ENCODE measurements around the gene CD4.

CD4 gene

DNA sequence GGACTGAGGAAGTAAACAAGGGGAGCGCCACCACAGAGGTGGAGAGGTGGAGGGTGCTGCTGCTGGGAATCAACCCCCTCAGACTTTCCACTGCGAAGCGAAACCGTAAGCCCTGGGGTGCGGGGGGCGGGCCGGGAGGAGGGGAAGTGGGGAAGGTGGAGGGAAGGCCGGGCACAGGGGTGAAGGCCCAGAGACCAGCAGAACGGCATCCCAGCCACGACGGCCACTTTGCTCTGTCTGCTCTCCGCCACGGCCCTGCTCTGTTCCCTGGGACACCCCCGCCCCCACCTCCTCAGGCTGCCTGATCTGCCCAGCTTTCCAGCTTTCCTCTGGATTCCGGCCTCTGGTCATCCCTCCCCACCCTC lies 17.0 kb upstream of the CD4 start, which contains the start of gene LAG3:
Gene LAG3 (plus strand): TSS at position 190 of the 365 bp plus-strand sequence. CDS start 333 bp downstream, outside the sequence.
- TF ChIP-seq POLR2A (IDR thresholded peaks at IDR 0.05; ENCODE audit: low read depth, low read length): no peak
- TF ChIP-seq POLR2AphosphoS5 (IDR thresholded peaks at IDR 0.05; ENCODE audit: low read depth, low read length): no peak
- no peak for TF ChIP-seq TAF1 (IDR thresholded peaks at IDR 0.05; ENCODE audit: borderline replicate concordance, low read depth, low read length)
- FAIRE-seq (peak; percentile 48), DNase-seq (ENCODE audit: insufficient read length) (no peak)

DNA sequence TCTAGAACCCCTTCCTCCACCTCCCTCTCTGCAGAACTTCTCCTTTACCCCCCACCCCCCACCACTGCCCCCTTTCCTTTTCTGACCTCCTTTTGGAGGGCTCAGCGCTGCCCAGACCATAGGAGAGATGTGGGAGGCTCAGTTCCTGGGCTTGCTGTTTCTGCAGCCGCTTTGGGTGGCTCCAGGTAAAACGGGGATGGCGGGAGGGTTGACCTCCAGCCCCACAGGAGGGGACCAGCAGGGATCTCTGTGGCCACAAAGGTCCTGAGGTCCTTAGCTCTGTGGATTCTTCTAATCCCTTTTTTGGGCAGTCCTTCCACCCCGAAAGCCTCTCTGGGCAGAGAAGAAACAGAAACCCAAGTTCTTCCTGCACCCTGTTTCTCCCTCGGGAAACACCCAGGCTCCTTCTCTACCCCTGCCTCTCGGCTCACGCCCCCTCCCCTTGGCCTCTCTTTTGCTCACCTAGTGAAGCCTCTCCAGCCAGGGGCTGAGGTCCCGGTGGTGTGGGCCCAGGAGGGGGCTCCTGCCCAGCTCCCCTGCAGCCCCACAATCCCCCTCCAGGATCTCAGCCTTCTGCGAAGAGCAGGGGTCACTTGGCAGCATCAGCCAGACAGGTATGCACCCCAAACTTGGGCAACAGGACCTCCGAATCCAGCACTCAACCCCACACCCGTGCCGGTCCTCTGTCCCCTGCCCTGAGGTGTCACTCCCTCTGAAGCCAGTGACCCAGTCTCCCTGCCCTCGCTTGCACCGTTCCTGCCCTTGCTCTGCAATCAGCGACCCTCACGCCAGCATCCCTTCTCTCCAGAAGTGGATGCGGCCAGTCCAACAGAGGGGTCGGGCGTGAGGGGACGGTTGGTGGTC lies 16.4 kb upstream of the CD4 start:
- TF ChIP-seq POLR2A (IDR thresholded peaks at IDR 0.05; ENCODE audit: low read depth, low read length): no peak
- no peak for TF ChIP-seq TAF1 (IDR thresholded peaks at IDR 0.05; ENCODE audit: borderline replicate concordance, low read depth, low read length)
- no peak for TF ChIP-seq POLR2AphosphoS5 (IDR thresholded peaks at IDR 0.05; ENCODE audit: low read depth, low read length)
- DNase-seq (ENCODE audit: insufficient read length) (no peak), FAIRE-seq (no peak)

DNA sequence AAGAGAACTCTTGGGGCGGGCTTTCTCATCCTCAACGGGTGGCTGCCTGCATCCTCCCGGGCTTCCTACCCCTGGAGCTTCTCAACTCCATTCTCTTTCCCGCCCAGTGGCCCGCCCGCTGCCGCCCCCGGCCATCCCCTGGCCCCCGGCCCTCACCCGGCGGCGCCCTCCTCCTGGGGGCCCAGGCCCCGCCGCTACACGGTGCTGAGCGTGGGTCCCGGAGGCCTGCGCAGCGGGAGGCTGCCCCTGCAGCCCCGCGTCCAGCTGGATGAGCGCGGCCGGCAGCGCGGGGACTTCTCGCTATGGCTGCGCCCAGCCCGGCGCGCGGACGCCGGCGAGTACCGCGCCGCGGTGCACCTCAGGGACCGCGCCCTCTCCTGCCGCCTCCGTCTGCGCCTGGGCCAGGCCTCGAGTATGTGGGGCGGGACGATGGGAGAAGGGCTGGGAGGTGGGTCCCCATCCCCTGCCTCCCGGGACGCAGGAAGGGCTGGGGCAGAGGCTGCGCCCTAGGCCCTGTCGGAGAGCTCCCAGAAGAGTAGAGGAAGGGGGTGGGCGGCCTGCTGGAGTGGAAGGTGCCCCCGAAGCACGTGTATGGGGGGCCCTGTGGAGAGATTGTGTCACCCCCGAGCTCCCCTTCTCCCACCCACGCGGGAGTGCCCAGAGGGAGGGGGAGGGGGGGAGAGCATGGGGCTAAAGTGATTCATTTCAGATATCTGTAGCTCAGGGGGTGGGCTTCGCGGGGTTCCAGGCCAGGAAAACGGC lies 15.6 kb upstream of the CD4 start:
- DNase-seq (ENCODE audit: insufficient read length): no peak
- TF ChIP-seq POLR2A (IDR thresholded peaks at IDR 0.05; ENCODE audit: low read depth, low read length) (no peak), POLR2AphosphoS5 (IDR thresholded peaks at IDR 0.05; ENCODE audit: low read depth, low read length) (no peak), TAF1 (IDR thresholded peaks at IDR 0.05; ENCODE audit: borderline replicate concordance, low read depth, low read length) (no peak)
- no peak for FAIRE-seq

DNA sequence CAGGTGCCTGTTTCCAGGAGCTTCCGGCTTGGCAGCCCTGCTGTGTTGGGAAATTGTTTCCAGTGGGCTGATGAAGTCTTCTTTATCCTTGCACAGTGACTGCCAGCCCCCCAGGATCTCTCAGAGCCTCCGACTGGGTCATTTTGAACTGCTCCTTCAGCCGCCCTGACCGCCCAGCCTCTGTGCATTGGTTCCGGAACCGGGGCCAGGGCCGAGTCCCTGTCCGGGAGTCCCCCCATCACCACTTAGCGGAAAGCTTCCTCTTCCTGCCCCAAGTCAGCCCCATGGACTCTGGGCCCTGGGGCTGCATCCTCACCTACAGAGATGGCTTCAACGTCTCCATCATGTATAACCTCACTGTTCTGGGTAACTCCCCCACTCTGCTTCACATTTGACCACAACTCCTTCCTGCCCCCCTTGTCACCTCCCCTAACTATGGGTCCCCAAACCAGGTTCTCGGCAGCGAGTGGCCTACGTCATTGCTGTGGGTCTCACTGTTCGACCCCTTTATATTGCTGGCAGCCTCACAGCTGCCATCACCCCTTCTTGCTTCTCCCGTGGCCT lies 14.7 kb upstream of the CD4 start:
- TF ChIP-seq POLR2AphosphoS5 (IDR thresholded peaks at IDR 0.05; ENCODE audit: low read depth, low read length) (no peak), POLR2A (IDR thresholded peaks at IDR 0.05; ENCODE audit: low read depth, low read length) (no peak), TAF1 (IDR thresholded peaks at IDR 0.05; ENCODE audit: borderline replicate concordance, low read depth, low read length) (no peak)
- DNase-seq (ENCODE audit: insufficient read length): no peak
- FAIRE-seq: no peak

DNA sequence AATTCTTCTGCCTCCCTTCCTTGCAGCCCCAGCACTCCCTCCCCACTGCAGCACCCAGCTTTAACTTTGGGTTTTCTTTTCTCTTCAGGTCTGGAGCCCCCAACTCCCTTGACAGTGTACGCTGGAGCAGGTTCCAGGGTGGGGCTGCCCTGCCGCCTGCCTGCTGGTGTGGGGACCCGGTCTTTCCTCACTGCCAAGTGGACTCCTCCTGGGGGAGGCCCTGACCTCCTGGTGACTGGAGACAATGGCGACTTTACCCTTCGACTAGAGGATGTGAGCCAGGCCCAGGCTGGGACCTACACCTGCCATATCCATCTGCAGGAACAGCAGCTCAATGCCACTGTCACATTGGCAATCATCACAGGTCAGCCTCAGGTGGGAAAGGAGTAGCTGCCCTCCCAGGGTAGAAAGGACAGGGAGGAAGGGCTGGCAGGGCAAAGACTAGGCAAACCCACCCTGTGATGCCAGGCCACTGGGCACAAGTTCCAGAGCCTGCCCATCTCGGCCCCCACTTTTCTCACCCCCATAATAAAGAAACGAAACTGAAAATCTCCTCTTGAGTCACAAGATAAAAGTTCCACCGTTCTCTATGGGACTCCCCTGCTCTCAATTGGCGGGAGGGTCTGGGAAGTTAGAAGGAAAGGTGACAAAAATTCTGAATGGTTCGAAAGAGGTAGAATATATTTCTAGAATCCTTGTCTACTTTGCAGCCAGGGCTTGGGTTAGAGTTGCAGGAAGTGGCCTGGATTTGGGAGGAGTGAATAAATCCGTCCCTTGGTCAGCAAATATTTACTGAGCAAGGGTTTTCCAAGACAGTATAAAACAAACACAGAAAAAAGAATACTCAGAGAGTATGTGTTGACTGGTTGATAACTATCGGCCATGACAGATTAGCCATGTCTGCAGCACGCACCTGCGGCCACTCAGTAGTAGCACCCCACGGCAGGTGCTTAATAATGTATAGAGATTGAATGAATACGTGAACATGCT lies 13.8 kb upstream of the CD4 start:
- DNase-seq (ENCODE audit: insufficient read length) (no peak), FAIRE-seq (peak; percentile 44)
- no peak for TF ChIP-seq TAF1 (IDR thresholded peaks at IDR 0.05; ENCODE audit: borderline replicate concordance, low read depth, low read length)
- TF ChIP-seq POLR2AphosphoS5 (IDR thresholded peaks at IDR 0.05; ENCODE audit: low read depth, low read length): no peak
- no peak for TF ChIP-seq POLR2A (IDR thresholded peaks at IDR 0.05; ENCODE audit: low read depth, low read length)

DNA sequence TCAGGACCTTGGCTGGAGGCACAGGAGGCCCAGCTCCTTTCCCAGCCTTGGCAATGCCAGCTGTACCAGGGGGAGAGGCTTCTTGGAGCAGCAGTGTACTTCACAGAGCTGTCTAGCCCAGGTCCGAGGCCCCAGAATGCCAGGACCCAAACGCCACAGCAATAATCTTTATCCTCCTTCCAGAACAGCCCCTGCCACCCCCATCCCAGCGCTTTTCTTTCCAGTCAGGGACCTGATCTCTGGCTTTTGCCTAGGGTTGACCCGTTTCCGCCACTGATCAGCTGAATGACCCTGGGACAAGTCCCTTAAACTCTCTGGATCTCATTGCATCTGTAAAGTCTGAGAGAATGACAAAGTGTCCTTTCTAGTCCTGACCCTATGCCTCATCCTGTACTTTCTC lies 11.9 kb upstream of the CD4 start:
- DNase-seq (ENCODE audit: insufficient read length): no peak
- TF ChIP-seq POLR2AphosphoS5 (IDR thresholded peaks at IDR 0.05; ENCODE audit: low read depth, low read length) (no peak), POLR2A (IDR thresholded peaks at IDR 0.05; ENCODE audit: low read depth, low read length) (no peak), TAF1 (IDR thresholded peaks at IDR 0.05; ENCODE audit: borderline replicate concordance, low read depth, low read length) (no peak)
- FAIRE-seq: no peak

DNA sequence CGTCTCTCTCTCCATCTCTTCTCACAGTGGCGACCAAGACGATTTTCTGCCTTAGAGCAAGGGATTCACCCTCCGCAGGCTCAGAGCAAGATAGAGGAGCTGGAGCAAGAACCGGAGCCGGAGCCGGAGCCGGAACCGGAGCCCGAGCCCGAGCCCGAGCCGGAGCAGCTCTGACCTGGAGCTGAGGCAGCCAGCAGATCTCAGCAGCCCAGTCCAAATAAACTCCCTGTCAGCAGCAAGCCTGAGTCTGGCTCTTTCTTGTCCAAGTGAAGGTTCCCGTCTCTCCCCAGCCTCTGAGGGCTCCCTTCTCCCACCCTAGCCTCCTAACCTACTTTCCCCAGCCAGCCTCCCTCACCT lies 11.1 kb upstream of the CD4 start:
- no peak for FAIRE-seq
- no peak for TF ChIP-seq POLR2AphosphoS5 (IDR thresholded peaks at IDR 0.05; ENCODE audit: low read depth, low read length)
- TF ChIP-seq TAF1 (IDR thresholded peaks at IDR 0.05; ENCODE audit: borderline replicate concordance, low read depth, low read length): no peak
- TF ChIP-seq POLR2A (IDR thresholded peaks at IDR 0.05; ENCODE audit: low read depth, low read length): no peak
- no peak for DNase-seq (ENCODE audit: insufficient read length)

DNA sequence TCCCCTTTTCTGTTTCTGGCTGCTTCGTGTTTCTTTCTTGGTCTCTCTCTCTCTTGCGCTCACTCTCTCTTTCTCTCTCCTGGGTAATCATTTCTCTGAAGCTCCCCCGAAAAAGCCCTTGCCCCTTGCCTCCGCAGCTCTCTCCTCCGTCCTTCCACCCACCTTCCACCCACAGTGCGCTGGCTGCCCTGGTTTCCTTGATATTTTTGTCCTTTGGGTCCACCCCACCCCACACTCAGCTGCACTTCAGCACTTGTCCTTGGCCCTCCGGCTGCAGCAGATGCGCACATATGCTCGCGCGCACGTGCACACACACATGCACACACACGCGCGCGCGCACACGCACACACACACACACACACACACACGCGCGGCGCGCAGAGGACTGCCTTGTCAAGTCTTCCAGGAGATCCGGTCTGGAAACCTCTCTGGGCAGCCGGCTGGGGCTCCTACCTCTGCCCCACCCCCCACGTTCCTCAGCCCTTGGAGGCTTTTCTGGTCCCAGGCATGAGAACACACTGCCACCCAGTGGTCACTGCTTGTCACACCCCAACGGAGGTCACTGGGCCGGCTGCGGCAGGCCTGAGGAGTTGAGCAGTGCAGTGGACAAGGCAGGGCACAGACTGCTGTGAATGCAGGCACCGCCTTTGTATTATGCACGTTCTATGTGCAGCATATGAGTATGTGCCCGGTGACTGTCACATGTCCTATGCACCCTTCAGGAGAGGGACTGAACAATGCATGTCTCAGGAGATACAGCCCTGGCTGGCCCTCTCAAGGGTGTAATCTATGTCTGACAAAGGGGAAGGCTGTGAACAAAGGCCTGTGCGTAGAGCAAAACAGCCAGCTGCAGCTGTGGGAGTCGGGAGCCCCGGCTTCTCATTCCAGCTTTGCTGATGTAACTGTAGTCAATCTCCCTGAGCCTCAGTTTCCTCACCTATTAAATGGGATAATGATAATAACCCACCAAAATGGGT lies 10.5 kb upstream of the CD4 start:
- FAIRE-seq: peak; percentile 99
- peak; percentile 78 for DNase-seq (ENCODE audit: insufficient read length)
- TF ChIP-seq POLR2A (IDR thresholded peaks at IDR 0.05; ENCODE audit: low read depth, low read length) (no peak), POLR2AphosphoS5 (IDR thresholded peaks at IDR 0.05; ENCODE audit: low read depth, low read length) (no peak), TAF1 (IDR thresholded peaks at IDR 0.05; ENCODE audit: borderline replicate concordance, low read depth, low read length) (no peak)

DNA sequence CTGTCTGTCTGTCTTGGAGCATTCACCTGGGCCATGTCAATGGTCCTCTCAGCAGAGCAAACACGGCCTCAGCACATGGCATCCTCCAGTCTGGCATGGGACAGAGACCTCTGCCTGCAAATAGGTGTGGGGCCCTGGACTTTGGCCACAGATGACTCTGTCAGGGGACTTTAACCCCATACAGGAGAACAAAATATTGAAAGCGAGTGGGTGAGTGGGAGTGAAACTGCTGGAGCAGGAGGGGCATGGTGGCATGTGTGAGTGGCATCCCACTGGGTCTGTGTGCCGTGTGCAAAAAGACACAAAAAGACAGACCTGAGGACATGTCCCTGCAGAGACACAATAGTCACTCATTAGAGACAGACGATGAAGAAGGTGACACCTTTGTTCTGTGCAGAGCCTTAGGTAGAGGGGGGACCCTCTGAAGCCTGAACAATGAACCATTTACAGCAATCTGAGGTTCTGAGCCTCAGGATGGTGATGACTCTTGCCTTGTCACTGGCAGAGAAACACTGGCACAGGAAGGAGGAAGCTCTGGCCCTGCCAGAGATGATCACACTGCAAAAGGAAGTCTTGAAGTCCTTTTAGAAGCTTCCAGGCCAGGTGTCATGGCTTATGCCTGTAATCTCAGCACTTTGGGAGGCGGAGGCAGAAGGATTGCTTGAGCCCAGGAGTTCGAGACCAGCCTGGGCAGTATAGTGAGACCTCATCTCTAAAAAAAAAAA lies 9.5 kb upstream of the CD4 start:
- FAIRE-seq: peak; percentile 44
- no peak for DNase-seq (ENCODE audit: insufficient read length)
- no peak for TF ChIP-seq POLR2AphosphoS5 (IDR thresholded peaks at IDR 0.05; ENCODE audit: low read depth, low read length)
- TF ChIP-seq TAF1 (IDR thresholded peaks at IDR 0.05; ENCODE audit: borderline replicate concordance, low read depth, low read length): no peak
- TF ChIP-seq POLR2A (IDR thresholded peaks at IDR 0.05; ENCODE audit: low read depth, low read length): no peak
